Body of pancreas (tissue), 4 donors: ENCODE results near the gene TCF3. TPM values are rescaled to one million over a fixed set of nuclear protein-coding genes. Genes with fewer than 3 reads are reported as not detected.

Experiments used
- ATAC-seq: fragments of 150-250 bp; one replicate; pipeline ENCODE4 v1.9.1; 2016
- DNase-seq, 4 donors: peaks; one replicate each; pipeline ENCODE4 v3.0.0-alpha.2; 2019
- H3K27ac ChIP-seq, 4 donors: fragments of 200-600 bp; sonication (generic); 1 replicate in 3 of 4; 2 replicates in 1 of 4; pipeline versions ENCODE4 v1.5.1 to v1.6.1; 2016 to 2019; ENCODE audit warnings: mild to moderate bottlenecking in 1 of 4, mixed read lengths in 1 of 4, moderate library complexity in 1 of 4
- H3K27me3 ChIP-seq, 2 donors: fragments of 200-600 bp; sonication (generic); one replicate each; pipeline ENCODE4 v1.6.0; 2016; ENCODE audit warnings: mild to moderate bottlenecking in 1 of 2
- H3K36me3 ChIP-seq, 2 donors: fragments of 200-600 bp; sonication (generic); replicated peaks in 1 of 2; 2 replicates each; pipeline ENCODE4 v1.5.1; 2016; ENCODE audit warnings: low read depth in 2 of 2; ENCODE audit not compliant: insufficient read depth in 1 of 2
- H3K4me1 ChIP-seq: fragments of 200-600 bp; sonication (generic); one replicate; pipeline ENCODE4 v1.6.0; 2016
- H3K4me3 ChIP-seq, 2 donors: fragments of 200-600 bp; sonication (generic); 1 replicate in 1 of 2; 2 replicates in 1 of 2; pipeline ENCODE4 v1.5.1; 2016 to 2019
- H3K9me3 ChIP-seq, 3 donors: fragments of 200-600 bp; sonication (generic); 1 replicate in 2 of 3; 2 replicates in 1 of 3; pipeline ENCODE4 v1.5.1; 2016
- CTCF ChIP-seq, 7 experiments: fragments of 450-650 bp in 4 of 7; fragments of 200-600 bp in 3 of 7; sonication (generic) in 3 of 7; IDR thresholded peaks; one replicate each; pipeline ENCODE4 v1.5.1; 2016 to 2019; ENCODE audit warnings: antibody characterized with exemption in 7 of 7
- POLR2A ChIP-seq, 3 donors: fragments of 450-650 bp; IDR thresholded peaks; one replicate each; pipeline ENCODE4 v1.6.1; 2016; ENCODE audit warnings: antibody characterized with exemption in 3 of 3, mild to moderate bottlenecking in 2 of 3
- WGBS, 2 donors: methylation state at CpG; one replicate each; pipeline ENCODE4 v1.1.5; 2017; 5-methylcytosine and 5-hydroxymethylcytosine counted together
- intact Hi-C: fragments of 100-400 bp; cut with DNase I; formaldehyde crosslinking; loops from one replicate; pipeline ENCODE4 v1.15.1; 2023
- total RNA-seq, 2 donors: library from RNA; depleted of rRNA; stranded (reverse); fragments of >200 nt; gene quantifications; one replicate each; pipeline ENCODE4 v1.1.0, GENCODE V29; 2016

The TCF3 gene
- total RNA-seq, 2 donors from 2014 or later, result 23.7 to 25.4 TPM

DNA sequence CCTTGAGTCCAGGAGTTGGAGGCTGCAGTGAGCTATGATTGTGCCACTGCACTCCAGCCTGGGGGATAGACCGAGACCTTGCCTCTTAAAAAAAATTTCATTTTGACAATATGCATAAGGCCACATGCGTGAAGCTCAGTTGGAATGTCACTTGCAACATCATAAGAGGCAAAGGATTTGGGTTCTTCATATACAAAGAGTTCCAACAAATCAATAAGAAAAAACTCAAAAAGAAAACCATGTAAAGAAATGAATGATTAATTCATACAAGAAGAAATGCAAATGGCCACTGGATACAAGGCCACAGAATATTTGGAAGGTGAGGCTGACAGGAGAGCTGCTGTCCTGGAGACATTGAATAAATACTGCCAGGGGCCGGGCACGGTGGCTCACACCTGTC is 9.6 kb upstream of the TCF3 start:
- TF ChIP-seq CTCF (IDR thresholded peaks at IDR 0.05) (no peak), POLR2A (IDR thresholded peaks at IDR 0.05) (no peak)
- no peaks in the 10 kb centered on the region for H3K36me3 ChIP-seq
- WGBS, 2 donors, result 89 to 94% methylated on average over 4 of the region's 4 CpGs
- peaks cover 16% of the 10 kb centered on the region for H3K4me1 ChIP-seq
- intact Hi-C loops, result loop anchor here (10.0 kb wide), 1 partner anchor 117 kb away; no protein-coding TSS in a partner anchor
- H3K9me3 ChIP-seq, result no peaks in the 10 kb centered on the region
- DNase-seq (no peak), ATAC-seq (no peak)
- no peak overlapping the region for H3K27ac ChIP-seq
- H3K27me3 ChIP-seq, result no peaks in the 10 kb centered on the region
- H3K4me3 ChIP-seq, result no peak overlapping the region

GRCh38 chr19:1659084-1659427 is 6.6 kb upstream of the TCF3 start:
- H3K4me1 ChIP-seq, result peaks cover 16% of the 10 kb centered on the region
- WGBS, 2 donors, result 71 to 78% methylated on average over 4 of the region's 4 CpGs
- no peak for ATAC-seq
- H3K27ac ChIP-seq, result no peak overlapping the region
- no peaks in the 10 kb centered on the region for H3K9me3 ChIP-seq
- no peaks in the 10 kb centered on the region for H3K27me3 ChIP-seq
- intact Hi-C loops, result no loop called here
- no peak overlapping the region for H3K4me3 ChIP-seq
- no peaks in the 10 kb centered on the region for H3K36me3 ChIP-seq
- TF ChIP-seq CTCF (IDR thresholded peaks at IDR 0.05) (no peak), POLR2A (IDR thresholded peaks at IDR 0.05) (no peak)
- DNase-seq, result no peak

GRCh38 chr19:1658150-1659083 is 6.0 kb upstream of the TCF3 start:
- intact Hi-C loops, result no loop called here
- TF ChIP-seq CTCF (IDR thresholded peaks at IDR 0.05) (no peak), POLR2A (IDR thresholded peaks at IDR 0.05) (no peak)

GRCh38 chr19:1657746-1658145 is 5.3 kb upstream of the TCF3 start:
- no peaks in the 10 kb centered on the region for H3K9me3 ChIP-seq
- intact Hi-C loops, result no loop called here
- H3K27ac ChIP-seq, result peak overlapping the region; percentile 4 to 67 (median 56)
- DNase-seq, result peak; percentile 70 to 83 (median 76)
- H3K36me3 ChIP-seq, result no peaks in the 10 kb centered on the region
- ATAC-seq, result peak; percentile 29
- H3K27me3 ChIP-seq, result no peaks in the 10 kb centered on the region
- H3K4me3 ChIP-seq, result no peak overlapping the region
- WGBS, 2 donors, result 39 to 60% methylated on average over 1 to 12 of the region's 17 CpGs
- peaks cover 16% of the 10 kb centered on the region for H3K4me1 ChIP-seq
- no peak for TF ChIP-seq CTCF (IDR thresholded peaks at IDR 0.05)
- peak in 2 of 3 donors; percentile 10 to 15 for TF ChIP-seq POLR2A (IDR thresholded peaks at IDR 0.05)

More at GRCh38 chr19:1658150-1659083, 6.0 kb upstream of the TCF3 start:
- H3K27me3 ChIP-seq, result no peaks in the 10 kb centered on the region
- peak in 1 of 4 donors; percentile 13 for DNase-seq
- H3K27ac ChIP-seq, result peak overlapping the region in 3 of 4 donors; percentile 56 to 67 (median 57)
- 26 to 38% methylated on average over 25 to 27 of the region's 33 CpGs for WGBS, 2 donors
- H3K4me1 ChIP-seq, result peaks cover 16% of the 10 kb centered on the region
- ATAC-seq, result no peak
- H3K4me3 ChIP-seq, result no peak overlapping the region
- H3K9me3 ChIP-seq, result no peaks in the 10 kb centered on the region
- H3K36me3 ChIP-seq, result no peaks in the 10 kb centered on the region
